Gastrocnemius medialis (tissue), 4 donors: ENCODE results near the gene HIPK2. TPM values are rescaled to one million over a fixed set of nuclear protein-coding genes. Genes with fewer than 3 reads are reported as not detected.
A peak's percentile ranks its signal among the peaks of the same experiment; 100 is the strongest.

Source experiments
- ATAC-seq, 2 donors: fragments of 150-250 bp; one replicate each; pipeline ENCODE4 v1.9.1; 2016
- DNase-seq, 2 donors: peaks; one replicate each; pipeline ENCODE4 v3.0.0-alpha.2; 2019
- H3K27ac ChIP-seq, 4 donors: fragments of 200-600 bp; sonication (generic); 1 replicate in 1 of 4; 2 replicates in 3 of 4; pipeline ENCODE4 v1.5.1; 2016 to 2018; ENCODE audit warnings: mild to moderate bottlenecking in 2 of 4, moderate library complexity in 1 of 4
- H3K27me3 ChIP-seq, 3 donors: fragments of 200-600 bp; sonication (generic) in 2 of 3; 1 replicate in 1 of 3; 2 replicates in 2 of 3; pipeline versions ENCODE4 v1.5.1 to v1.6.0; 2016 to 2019; ENCODE audit warnings: mild to moderate bottlenecking in 1 of 3, moderate library complexity in 1 of 3
- H3K36me3 ChIP-seq, 2 donors: fragments of 200-600 bp; sonication (generic) in 1 of 2; one replicate each; pipeline ENCODE4 v1.5.1; 2017 to 2018
- H3K4me1 ChIP-seq, 2 donors: fragments of 200-600 bp; sonication (generic) in 1 of 2; one replicate each; pipeline ENCODE4 v1.5.1; 2016 to 2017; ENCODE audit warnings: mild to moderate bottlenecking in 2 of 2
- H3K4me3 ChIP-seq, 4 donors: fragments of 200-600 bp; sonication (generic) in 3 of 4; 1 replicate in 1 of 4; 2 replicates in 3 of 4; pipeline ENCODE4 v1.5.1; 2016 to 2019; ENCODE audit warnings: mild to moderate bottlenecking in 2 of 4
- H3K9me3 ChIP-seq, 3 donors: fragments of 200-600 bp; sonication (generic) in 2 of 3; 1 replicate in 1 of 3; 2 replicates in 2 of 3; pipeline ENCODE4 v1.5.1; 2016 to 2019
- CTCF ChIP-seq, 5 experiments: fragments of 450-650 bp in 3 of 5; fragments of 200-600 bp in 2 of 5; sonication (generic) in 2 of 5; IDR thresholded peaks in 4 of 5; conservative IDR thresholded peaks in 1 of 5; 1 replicate in 4 of 5; 2 replicates in 1 of 5; pipeline ENCODE4 v1.5.1; 2016 to 2019; ENCODE audit warnings: antibody characterized with exemption in 5 of 5, mild to moderate bottlenecking in 3 of 5, moderate library complexity in 3 of 5
- POLR2A ChIP-seq, 2 donors: fragments of 450-650 bp; IDR thresholded peaks; one replicate each; pipeline ENCODE4 v1.6.1; 2017; ENCODE audit warnings: antibody characterized with exemption in 2 of 2, mild to moderate bottlenecking in 2 of 2, moderate library complexity in 2 of 2
- in situ Hi-C, 4 donors: fragments of 200-750 bp; cut with MboI; loops; one replicate each; pipeline versions ENCODE4 v1.15.0 to v1.8.0; 2017; ENCODE audit warnings: low sequenced_read_pairs in 4 of 4
- intact Hi-C: fragments of 100-400 bp; cut with DNase I; formaldehyde crosslinking; loops from one replicate; pipeline ENCODE4 v1.15.1; 2023; ENCODE audit warnings: low total_unique reads
- total RNA-seq, 4 donors: library from RNA; depleted of rRNA; stranded (reverse); fragments of >200 nt; gene quantifications; one replicate each; pipeline versions ENCODE4 v1.1.0 to v1.2.3, GENCODE V29; 2016

The HIPK2 gene
- total RNA-seq, 4 donors from 2014 or later, result 30.5 to 77.4 (median 58.9) TPM

DNA sequence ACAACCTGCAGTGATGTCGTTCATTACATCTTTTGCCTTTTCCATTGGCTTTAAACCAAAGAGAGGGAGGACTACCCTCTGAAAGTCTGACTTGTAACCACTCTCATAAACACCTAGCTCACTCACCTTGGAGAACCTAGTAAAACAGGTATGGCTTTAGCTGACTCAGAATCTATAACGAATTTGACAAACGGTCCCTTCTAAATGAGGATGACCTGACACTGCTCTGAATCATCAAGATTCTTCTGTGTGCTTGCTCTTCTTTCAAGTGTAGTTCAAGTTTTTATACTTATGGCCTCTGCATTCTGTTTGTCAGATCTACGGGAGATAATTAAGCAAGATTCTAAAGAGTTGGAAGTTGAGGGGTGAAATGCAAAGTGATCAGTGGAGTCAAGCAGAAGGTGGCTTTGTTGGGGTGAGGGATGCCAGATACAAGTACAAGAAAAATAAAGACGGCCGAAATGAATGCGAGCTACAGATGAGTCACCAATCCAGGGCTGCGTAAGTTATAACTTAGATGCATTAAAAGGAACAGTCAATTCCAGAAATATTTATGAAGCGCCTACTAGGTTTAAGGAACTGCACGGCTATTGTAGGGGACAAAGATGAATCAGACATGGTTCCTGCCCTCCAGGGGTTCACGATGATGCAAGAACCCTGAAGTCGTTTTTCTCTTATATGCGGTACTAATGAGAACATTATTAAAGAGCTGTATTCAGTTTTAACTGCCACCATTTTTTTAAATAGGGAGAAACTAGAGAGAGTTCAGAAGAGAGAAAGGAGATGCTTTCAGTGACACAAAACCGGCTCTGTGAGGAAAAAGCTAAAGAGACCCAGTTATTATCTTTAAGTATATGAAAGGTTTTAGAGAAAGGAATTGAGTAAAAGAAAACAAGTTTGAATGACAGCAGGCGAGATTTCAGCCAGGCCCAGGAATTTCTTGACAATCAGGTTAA, 6.5 kb downstream of the HIPK2 start:
- peaks cover 0 to 9% of the 10 kb centered on the region in 2 donors for H3K36me3 ChIP-seq
- no peak for ATAC-seq
- intact Hi-C loops, result no loop called here
- peaks cover 52 to 53% of the 10 kb centered on the region in 2 donors for H3K4me1 ChIP-seq
- no peak for TF ChIP-seq POLR2A (IDR thresholded peaks at IDR 0.05)
- no peak for TF ChIP-seq CTCF (IDR thresholded peaks at IDR 0.05 in 4 of 5, conservative IDR thresholded peaks at IDR 0.05 in 1 of 5)
- no peak overlapping the region for H3K4me3 ChIP-seq
- H3K9me3 ChIP-seq, result no peaks in the 10 kb centered on the region
- in situ Hi-C loops, result loop anchor here in 3 of 4 donors (10.0 to 25.0 kb wide), 3 partner anchors 126 to 391 kb away; no protein-coding TSS in a partner anchor
- H3K27ac ChIP-seq, result no peak overlapping the region
- no peak for DNase-seq
- H3K27me3 ChIP-seq, result no peaks in the 10 kb centered on the region

DNA sequence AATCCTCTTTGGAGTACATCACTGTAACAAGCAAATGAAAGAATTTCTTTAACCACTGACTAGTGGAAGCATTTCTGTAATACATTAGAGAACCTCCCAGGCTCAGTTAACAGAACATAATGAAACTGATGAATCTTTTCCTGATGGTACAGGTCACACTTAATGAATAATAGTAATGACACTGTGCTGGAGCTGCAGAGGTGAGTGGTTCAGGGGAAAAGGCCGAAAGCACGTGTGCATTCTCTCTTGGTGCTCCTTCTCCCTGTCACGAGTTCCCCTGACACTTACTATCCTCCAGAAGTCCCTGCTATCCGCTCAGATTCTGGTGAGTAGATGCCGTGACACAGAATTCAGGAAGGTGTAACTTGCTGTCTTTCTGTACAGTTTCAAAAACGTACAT, 8.0 kb downstream of the HIPK2 start:
- intact Hi-C loops (no loop called here), in situ Hi-C loops (loop anchor here in 3 of 4 donors (10.0 to 25.0 kb wide), 3 partner anchors 125 to 393 kb away; no protein-coding TSS in a partner anchor)
- Histone ChIP-seq H3K4me1 (peaks cover 49% of the 10 kb centered on the region in 2 donors), H3K27me3 (no peaks in the 10 kb centered on the region), H3K27ac (no peak overlapping the region), H3K9me3 (no peaks in the 10 kb centered on the region), H3K4me3 (no peak overlapping the region), H3K36me3 (peaks cover 0 to 9% of the 10 kb centered on the region in 2 donors)
- TF ChIP-seq POLR2A (IDR thresholded peaks at IDR 0.05) (no peak), CTCF (IDR thresholded peaks at IDR 0.05 in 4 of 5, conservative IDR thresholded peaks at IDR 0.05 in 1 of 5) (no peak)
- ATAC-seq (no peak), DNase-seq (no peak)

- H3K4me1 ChIP-seq, result peaks cover 49% of the 10 kb centered on the region in 2 donors
- H3K9me3 ChIP-seq, result no peaks in the 10 kb centered on the region
- in situ Hi-C loops (loop anchor here in 2 of 4 donors (10.0 to 25.0 kb wide), 2 partner anchors 124 to 393 kb away; no protein-coding TSS in a partner anchor), intact Hi-C loops (no loop called here)
- H3K4me3 ChIP-seq, result no peak overlapping the region
- TF ChIP-seq CTCF (IDR thresholded peaks at IDR 0.05 in 4 of 5, conservative IDR thresholded peaks at IDR 0.05 in 1 of 5), result no peak
- TF ChIP-seq POLR2A (IDR thresholded peaks at IDR 0.05), result no peak
- DNase-seq (no peak), ATAC-seq (no peak)
- peaks cover 0 to 9% of the 10 kb centered on the region in 2 donors for H3K36me3 ChIP-seq
- H3K27ac ChIP-seq, result no peak overlapping the region
- H3K27me3 ChIP-seq, result no peaks in the 10 kb centered on the region
Observed at GRCh38 chr7:139769066-139769465, 8.7 kb downstream of the HIPK2 start.

GRCh38 chr7:139768249-139768824, 9.5 kb downstream of the HIPK2 start:
- Histone ChIP-seq H3K27me3 (no peaks in the 10 kb centered on the region), H3K36me3 (peaks cover 0 to 9% of the 10 kb centered on the region in 2 donors), H3K27ac (peak overlapping the region in 3 of 4 donors; percentile 7 to 24 (median 17)), H3K9me3 (no peaks in the 10 kb centered on the region), H3K4me3 (no peak overlapping the region), H3K4me1 (peaks cover 46 to 50% of the 10 kb centered on the region in 2 donors)
- DNase-seq (no peak), ATAC-seq (no peak)
- TF ChIP-seq POLR2A (IDR thresholded peaks at IDR 0.05) (no peak), CTCF (IDR thresholded peaks at IDR 0.05 in 4 of 5, conservative IDR thresholded peaks at IDR 0.05 in 1 of 5) (no peak)
- intact Hi-C loops, result no loop called here
- in situ Hi-C loops, result loop anchor here in 2 of 4 donors (10.0 to 25.0 kb wide), 2 partner anchors 124 to 394 kb away; no protein-coding TSS in a partner anchor
